Measurements from ENCODE around the gene GPR62. TPM values are rescaled to one million over a fixed set of nuclear protein-coding genes. Genes with fewer than 3 reads are reported as not detected.
A peak's percentile ranks its signal among the peaks of the same experiment; 100 is the strongest.
"Not testable (repeated sequence)": the region's sequence is repeated elsewhere in the genome, so short reads cannot be mapped to it uniquely, and the experiment has no call there.

Gene GPR62
- polyA plus RNA-seq, 3 donors = 0.64 to 0.77 (median 0.74) TPM

- no peak for DNase-seq
Measured at GRCh38 chr3:51987568-51987967, 32.4 kb downstream of the GPR62 start.

- DNase-seq = no peak
Measured at GRCh38 chr3:51988286-51989146, 33.3 kb downstream of the GPR62 start.

DNA sequence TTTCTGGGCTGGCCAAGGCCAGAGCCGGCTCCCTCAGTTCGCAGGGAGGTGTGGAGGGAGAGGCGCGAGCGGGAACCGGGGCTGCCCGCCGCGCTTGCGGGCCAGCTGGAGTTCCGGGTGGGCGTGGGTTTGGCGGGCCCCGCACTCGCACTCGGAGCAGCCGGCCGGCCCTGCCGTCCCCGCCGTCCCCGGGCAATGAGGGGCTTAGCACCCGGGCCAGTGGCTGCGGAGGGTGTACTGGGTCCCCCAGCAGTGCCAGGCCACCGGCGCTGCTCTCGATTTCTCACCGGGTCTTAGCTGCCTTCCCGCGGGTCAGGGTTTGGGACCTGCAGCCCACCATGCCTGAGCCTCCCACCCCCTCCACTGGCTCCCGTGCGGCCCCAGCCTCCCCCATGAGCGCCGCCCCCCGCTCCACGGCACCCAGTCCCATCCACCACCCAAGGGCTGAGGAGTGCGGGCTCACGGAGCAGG lies 35.4 kb downstream of the GPR62 start:
- DNase-seq = not testable (repeated sequence)

DNA sequence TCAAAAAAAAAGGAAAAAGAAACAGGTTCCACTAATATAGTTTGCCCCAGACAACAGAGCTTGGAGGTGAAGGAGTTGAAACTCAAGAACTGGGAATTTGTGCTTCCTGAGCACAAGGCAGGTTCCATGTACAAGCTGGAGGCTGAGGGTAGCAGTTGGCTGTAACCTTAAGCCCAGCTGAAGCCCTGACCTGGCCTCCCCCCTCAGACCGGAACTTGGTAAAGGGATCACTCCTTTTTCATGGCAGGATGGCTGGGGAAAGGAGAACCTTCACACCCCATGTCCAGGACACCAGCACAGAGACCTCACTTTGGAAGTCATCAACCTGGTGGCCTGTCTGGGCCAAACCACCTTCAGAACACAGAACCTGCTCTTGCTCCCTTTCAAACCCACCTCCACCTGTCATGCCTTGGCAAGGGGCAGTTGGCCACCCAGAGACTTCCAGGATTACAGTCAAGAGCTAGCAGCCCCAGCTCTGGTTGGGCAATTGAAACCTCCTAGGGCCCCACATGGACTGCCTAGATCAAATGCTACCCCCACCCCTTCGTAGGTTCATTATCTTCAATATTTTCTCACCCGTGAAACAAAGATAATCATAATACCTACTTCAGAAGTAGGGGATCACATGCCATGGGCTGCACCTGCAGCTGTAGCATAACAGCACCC lies 37.0 kb downstream of the GPR62 start:
- no peak for DNase-seq

DNA sequence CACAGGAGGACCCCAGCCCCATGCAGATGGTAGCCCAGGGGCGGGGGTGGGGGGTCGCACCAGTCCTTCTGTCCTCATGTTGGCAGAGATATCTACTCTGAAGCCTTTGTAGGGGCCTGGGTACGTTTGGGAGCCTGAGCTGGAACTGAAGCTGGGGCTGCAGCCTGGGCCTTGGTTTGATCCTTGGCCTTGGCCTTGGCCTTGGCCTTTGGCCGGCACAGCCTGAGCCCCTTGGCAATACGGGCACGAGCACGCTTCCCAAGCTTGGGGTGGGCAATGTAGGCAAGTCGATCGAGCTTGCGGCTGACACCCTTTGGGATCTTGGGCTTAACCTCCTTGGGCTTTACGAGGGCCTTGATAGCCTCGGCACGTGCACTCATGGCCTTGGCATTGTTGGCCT lies 38.5 kb downstream of the GPR62 start:
- not testable (repeated sequence) for DNase-seq

GRCh38 chr3:51994530-51994929 lies 39.3 kb downstream of the GPR62 start:
- DNase-seq = no peak

DNA sequence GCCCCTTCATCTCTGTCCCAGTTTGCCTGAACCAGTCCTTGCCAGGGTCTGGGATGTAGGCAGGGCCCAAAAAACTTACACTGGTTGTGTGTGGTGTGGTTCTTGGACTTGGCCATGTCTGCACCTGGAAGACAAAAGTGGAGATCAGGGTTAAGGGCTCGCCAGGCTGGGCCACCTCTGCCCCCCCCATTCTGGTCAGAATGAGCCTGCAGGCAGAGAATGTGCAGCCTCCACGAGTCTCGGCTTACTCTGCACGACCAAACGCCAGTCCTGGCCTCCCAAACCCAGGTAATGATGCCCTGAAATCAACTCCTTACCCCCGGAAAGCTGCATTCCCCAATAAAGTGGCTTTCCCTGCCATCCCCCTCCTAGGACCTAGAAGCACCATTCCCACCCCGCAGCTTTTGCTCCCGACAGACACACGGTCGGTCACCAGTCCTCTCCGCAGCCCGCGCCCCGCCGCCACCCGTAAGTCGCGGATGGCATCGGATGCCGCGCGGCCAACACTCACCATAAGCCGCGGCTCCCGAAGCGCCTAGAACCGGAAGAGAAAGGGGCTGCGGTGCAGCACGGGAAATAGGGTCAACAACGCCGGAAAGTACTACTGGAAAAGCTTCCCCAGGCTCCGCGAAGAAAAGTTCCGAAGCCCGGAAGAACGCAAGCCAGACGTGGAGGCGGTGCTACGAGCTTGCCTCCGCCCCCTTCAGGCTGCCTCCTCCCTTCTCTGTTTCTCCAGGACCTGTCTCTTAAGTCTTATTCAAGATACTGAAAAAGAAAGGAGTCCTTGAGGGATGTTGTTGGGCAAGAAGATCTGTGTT lies 40.4 kb downstream of the GPR62 start, which contains the start of gene RPL29:
Gene RPL29, minus strand, starts transcription at position 550 of the 818 bp plus-strand sequence. Its CDS starts 434 bp downstream, at position 116.
- DNase-seq = peak; percentile 95

DNA sequence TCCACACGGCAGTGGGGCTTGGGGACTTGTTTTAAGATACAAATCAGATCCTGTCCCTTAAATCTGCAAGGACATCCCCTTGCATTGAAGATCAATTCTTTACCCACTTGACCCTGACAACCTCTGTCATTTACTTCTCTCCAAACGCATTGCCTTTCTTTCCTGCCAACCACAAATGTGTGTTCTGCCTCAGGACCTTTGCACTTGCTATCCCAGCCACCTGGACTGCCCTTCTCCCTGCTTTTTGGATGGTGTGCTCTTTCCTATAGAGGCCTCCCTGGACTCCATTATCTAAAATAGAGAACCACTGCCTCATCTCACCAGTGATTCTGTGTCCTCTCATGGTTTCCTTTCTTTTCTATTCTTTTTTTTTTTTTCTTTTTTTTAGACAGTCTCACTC lies 42.0 kb downstream of the GPR62 start:
- DNase-seq = no peak

- no peak for DNase-seq
Measured at GRCh38 chr3:51997935-51998596, 42.9 kb downstream of the GPR62 start.

- DNase-seq = no peak
Measured at GRCh38 chr3:51998774-51999173, 43.6 kb downstream of the GPR62 start.

- no peak for DNase-seq
Measured at GRCh38 chr3:51999846-52000245, 44.7 kb downstream of the GPR62 start.

DNA sequence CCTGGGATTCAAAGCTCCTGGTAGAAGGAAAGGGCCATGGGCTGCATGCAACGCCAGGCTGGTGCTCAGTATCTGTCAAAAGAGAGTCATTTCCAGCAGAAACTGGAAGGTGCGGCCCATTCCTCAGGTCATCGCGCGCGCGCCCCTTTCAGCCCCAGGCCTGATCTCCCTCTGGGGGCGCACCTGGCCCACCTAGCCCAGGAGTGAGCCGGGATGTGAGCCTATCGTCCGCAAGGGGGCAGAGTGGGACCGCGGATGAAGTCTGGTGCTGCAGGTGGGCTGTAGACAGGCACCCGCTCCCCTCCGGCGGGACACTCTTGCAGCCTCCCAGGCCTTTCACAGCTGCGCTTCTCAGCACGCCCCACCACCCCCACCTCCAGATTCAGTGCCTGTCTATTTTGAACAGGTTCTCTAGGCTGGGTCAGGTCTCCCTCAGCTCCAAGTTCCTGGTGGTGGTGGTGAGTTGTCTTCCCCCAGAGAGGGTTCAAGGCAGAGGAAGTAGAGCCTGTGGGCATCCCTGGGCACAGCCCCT lies 46.3 kb downstream of the GPR62 start:
- DNase-seq = peak; percentile 81

DNA sequence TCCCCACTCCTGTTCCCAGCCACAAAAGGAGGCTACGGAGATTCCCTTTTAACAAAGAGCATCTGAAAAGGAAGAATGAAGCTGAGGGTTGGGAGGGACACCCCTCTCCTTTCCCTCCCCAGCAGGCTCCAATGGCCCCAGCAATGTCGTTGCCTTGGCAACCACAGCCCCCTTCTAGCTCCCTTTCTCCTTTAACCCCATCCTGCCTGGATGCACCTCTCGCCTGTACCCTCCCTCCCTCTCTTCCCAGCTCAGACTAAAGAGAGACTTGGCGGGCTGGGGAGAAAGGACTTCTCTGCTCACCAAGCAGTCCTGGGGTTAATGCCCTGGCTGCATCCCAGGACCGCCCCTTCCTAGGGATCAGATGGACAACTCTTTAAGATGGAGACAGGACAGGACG lies 47.6 kb downstream of the GPR62 start:
- no peak for DNase-seq

DNA sequence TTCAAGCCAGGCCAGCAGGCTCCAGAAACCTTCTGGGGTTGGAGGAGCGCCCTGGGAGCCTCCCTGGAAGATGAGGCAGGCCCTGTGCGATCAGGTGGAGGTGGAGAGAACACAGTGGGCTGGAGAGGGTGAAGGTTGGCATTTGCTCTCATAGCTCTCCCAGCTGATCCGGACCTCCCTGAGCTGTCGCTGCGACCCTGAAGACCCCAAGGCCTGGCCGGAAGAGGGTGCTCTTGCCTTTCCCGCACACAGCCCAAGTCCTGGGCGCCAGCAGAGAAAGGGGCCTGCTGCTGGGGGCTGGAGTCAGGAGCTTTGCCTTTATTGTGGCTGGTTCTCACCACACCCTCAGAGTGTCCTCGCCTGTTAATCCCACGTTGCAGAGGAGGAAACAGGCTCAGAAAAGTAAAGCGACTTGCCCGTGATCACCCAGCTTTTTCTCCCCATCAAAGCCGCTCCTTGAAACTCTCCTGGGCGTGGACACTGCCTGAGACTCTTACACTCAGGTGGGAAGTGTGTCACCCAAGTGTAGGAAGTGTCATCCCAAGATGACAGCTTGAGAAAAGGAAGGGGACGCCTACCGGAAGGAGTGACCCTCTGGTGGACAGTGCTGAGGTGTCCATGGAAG lies 49.1 kb downstream of the GPR62 start:
- peak; percentile 64 for DNase-seq

DNA sequence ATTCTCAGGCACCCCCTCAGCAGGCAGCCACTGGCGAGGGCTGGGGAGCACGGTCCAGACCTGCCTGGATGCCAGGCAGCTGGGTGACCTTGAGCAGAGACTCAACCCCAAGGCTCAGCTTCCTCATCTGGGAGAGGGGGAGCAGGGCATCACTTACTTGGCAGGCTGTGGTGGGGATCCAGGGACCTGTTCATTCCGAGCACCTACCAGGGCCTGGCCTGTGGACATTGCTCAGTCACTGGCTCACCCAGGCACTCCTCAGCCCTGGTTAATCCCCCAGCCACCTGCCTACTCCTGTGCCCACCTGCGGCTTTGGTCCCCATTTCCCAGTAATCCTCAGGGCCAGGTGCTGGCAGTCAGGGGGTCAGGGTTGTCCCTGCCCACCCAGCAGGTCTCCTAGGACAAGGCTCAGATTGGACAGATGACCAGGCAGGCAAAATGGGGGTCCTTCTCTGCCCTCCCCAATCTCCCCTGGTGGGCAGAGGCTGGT lies 49.8 kb downstream of the GPR62 start:
- no peak for DNase-seq

DNA sequence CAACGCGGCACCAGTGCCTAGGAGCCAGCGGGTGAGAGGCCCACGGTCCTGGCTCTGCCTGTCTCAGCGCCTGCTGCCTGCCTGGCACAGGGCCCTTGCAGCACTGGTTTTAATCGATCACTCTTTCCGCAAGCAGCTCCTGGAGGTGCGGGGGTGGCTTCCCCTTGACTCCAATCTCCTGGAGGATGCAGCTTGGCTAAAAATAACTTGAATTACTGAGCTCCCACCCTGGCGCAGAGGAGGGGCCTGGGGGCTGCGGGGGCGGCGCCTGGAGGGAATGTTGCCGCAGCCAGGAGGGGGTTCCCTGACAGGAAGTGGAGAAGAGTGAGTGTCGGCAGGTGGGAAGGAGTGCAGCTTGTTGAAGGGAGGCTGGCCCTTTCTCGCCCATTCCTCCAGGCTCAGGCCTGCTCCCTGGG lies 50.4 kb downstream of the GPR62 start:
- peak; percentile 82 for DNase-seq

DNA sequence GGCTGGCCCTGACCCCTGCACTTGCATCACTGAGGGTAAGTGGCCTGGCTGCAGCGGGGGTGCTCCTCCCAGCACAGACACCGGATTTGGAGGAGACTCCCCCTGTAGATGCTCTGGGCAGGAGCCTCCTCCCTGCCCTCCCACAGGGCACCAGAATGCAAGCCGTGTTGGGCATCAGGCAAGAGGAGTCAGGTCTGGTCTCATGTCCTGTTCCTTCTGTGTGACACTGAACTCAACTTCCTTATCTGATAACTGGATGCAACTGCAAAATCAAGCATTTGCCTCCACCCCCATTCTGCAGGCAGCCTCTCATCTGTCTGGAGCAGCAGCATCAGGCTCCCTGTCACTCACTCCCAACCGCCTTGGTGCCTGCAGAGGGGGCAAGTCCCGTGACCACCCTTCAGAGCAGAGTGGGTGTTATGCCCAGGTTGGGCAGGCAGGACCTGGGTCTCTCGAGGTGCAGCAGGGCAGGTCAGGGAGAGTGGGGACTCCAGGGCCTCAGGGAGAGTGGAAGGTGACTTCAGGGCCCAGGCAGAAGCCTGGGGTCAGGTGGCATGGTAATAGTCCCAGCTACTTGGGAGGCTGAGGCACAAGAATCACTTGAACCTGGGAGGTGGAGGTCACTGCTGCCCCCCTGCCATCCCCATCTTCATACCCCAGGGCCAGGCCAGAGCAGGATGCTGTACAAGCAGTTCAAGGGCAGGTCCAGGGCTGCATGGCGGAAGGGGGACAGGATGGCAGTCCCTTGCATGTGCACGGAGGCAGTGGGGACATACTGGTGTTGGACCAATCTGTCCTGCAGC lies 51.0 kb downstream of the GPR62 start:
- DNase-seq = no peak

DNA sequence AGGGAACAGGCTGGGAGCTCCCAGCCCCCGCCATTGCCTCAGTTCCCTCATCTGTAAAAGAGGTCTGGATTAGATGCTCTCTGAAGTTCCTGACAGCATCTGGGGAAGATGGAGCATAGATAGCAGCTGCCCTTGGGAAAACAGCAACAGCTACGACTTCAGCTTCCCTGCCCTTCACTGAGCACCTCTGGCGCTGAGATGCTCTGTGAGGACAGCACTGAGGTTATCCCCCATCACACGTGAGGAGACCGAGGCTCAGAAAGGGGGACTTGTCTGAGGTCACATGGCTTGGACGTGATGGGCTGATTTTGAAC lies 51.6 kb downstream of the GPR62 start:
- no peak for DNase-seq
